HUDEP-2 (cell line): Measurements from ENCODE around the gene CCBE1.

Experiments
- DNase-seq, 76 experiments: peaks; one replicate each; lab custom pipeline; 2025; ENCODE audit not compliant: unreplicated experiment in 76 of 76; lab: John Stamatoyannopoulos, UW

CCBE1 gene

DNA sequence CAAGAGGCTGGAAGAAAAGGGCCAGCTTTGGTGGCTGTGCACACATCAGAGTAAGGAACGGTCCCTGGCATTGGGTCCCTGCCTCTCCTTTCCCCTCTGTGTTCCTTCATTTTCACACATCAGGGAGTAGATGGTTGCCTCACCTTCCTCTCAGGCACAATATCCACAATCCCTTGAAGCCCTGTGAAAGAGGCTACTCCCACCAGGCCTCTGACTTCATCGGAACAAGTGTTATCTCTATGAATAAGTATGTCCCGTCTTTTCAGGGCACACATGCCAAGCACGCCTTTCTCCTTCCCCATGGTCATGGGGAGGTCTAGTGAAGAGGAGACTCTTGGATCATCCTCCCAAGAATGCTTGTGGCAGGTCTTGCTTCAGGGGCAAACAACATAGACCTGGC lies 277.0 kb downstream of the CCBE1 start:
- no peak for DNase-seq

GRCh38 chr18:59419386-59419785 lies 277.8 kb downstream of the CCBE1 start:
- DNase-seq, result no peak

DNA sequence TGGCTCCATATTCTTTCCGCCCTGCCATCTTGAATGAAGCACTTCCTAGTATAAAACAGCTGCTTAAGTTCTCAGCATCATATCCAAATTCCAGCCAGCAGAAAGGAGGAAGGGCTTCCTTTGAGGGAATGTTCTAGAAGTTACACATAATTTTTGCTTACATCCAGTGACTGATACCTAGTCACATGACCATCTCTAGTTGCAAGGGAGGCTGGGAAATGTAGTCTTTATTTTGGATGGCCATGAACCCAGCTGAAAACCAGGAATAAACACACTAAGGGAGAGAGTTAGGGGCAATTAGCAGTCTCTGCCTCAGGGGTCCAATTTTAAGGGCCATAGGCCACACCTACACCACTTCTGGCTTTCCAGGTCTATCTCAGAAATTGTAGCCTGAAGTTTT lies 280.4 kb downstream of the CCBE1 start:
- no peak for DNase-seq

- no peak for DNase-seq
Observed at GRCh38 chr18:59414111-59414653, 283.0 kb downstream of the CCBE1 start.

DNA sequence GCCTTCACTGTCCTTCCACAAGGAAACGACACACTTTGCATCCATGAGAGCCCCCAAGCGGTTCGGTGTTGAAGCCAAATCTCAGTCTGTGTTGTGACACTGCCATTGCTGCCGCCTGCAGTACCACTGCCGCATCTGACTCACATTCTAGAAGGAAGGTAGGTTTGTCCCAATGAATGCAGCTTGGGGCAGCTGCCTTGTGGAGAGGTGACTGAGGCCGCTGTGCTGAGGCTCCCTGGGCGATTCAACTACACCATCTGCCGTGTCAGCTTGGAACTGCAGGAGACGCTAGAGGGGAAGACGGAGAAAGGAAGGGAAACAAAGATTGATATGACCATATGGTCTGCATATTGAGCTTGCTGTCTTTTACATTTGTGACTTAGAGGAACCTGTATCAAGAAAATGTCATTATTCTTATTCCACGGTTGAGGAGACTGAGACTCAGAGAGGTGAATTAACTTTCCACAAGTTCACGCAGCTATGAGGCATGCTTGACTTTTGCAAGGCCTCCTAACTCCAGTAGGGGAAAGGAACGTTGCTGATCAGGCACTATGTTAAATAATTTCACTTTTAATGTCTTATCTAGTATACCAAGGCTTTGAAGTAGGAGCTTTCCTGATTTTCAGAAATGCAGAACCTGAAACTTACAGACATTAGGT lies 294.7 kb downstream of the CCBE1 start:
- peak in 70 of 76 experiments; percentile 1 to 83 (median 45) for DNase-seq

GRCh38 chr18:59400407-59400806 lies 296.8 kb downstream of the CCBE1 start:
- no peak for DNase-seq

- no peak for DNase-seq
Observed at GRCh38 chr18:59395226-59396175, 301.7 kb downstream of the CCBE1 start.

GRCh38 chr18:59393381-59393780 lies 303.8 kb downstream of the CCBE1 start:
- DNase-seq, result no peak

DNA sequence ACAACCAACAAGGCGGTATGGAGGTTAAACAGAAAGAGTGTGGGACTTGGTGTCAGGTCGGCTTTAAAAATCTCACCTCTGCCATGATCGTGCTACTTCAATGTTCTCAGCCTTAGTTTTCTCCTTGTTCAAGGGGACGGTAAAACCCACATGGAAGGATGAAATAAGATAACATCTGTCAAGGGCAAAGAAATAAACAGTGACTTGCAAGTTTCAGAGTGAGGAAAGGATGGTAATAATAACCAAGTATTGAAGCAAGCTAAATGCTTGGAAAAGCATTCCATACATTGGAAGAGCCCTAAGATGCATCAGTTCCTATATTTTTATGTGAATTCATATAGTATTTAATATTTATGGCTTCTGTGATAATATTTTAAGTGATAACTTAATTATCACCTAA lies 308.4 kb downstream of the CCBE1 start:
- DNase-seq, result no peak

GRCh38 chr18:59387687-59388565 lies 309.3 kb downstream of the CCBE1 start:
- no peak for DNase-seq

DNA sequence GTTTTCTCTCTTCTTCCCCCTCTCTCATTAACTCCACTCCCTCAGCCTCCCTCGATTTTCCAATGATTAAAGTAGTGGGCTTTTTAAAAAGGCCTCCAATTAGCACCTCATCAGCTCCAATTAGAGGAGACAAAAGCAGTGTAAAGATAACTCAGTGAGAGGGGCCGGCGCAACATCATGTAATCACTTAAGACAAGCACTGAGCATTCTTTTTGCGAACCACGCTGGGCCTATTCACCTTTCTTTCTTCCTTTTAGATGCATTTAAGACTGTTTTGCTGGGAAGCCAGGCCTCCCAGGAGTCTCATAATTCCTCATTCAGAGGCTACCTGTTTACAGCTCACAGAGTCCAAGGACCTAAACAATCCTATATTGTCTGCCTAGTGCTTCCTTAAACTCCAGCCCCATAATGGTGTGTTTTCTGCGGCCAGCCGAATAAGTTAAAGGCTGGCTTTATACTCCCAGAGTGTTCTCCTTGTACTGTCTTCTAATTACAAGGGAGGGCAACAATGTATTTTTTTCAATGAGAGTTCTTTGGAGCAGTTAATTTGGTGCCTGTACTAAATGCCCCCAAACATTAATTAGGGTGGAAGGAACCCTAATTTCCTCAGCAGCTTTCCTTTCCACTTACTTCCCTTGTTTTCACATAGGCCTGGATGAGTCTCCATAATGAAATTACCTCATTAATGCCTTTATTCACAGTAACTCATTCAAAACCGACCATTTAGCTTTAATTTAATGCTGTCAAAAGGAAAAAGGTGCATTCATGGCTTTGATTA lies 310.1 kb downstream of the CCBE1 start:
- DNase-seq, result no peak

- DNase-seq, result no peak
Observed at GRCh38 chr18:59385191-59385590, 312.0 kb downstream of the CCBE1 start.

GRCh38 chr18:59383851-59384250 lies 313.4 kb downstream of the CCBE1 start:
- DNase-seq, result no peak

DNA sequence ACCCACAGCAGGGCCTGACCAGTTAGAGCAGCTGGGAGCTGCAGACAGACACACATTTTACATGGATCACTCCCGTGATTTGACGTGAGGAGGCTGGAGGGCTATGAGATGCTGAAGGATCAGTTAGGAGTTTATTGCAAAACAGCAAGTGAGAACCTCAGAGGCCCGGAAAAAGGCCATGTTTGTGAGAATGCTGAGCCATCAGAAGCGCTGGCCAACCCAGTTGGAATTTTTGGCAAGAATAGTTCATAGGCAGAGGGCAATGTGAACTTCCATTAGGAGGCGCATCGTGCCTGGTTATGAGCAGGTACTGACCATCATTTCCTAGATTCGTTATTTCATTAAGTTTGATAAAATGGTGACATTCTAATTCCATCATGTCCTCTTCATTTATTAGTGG lies 314.8 kb downstream of the CCBE1 start:
- no peak for DNase-seq

DNA sequence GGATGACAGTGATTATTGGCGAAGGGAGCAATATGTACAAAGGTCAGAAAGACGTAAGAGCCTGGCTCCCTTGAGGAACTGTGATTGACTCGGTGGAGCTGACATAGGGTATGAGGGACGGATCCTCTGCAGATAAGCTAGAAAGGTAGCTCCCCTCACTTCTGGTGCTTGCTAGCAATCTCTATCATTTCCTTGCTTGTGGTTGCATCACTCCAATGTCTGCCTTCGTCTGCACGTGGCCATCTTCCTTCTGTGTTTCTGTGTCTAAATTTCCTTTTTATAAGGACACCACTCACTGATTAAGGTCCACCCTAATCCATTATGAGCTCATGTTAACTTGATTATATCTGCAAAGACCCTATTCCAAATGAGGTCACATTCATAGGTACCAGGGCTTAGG lies 315.3 kb downstream of the CCBE1 start:
- DNase-seq, result no peak
